Astrocyte of the cerebellum (primary cell): ENCODE measurements around the gene TFG.

Source experiments
- DNase-seq: peaks from one replicate; pipeline ENCODE4 v3.0.0-alpha.2; 2011; ENCODE audit warnings: low read depth
- H3K4me3 ChIP-seq: 2 replicates; pipeline ENCODE4 v1.5.1; 2011; ENCODE audit warnings: mild to moderate bottlenecking, low read depth, low read length, moderate library complexity
- CTCF ChIP-seq: IDR thresholded peaks from 2 replicates; pipeline ENCODE4 v1.5.1; 2012; ENCODE audit warnings: low read length, low read depth, moderate library complexity, mild to moderate bottlenecking; ENCODE audit errors: missing control alignments
- in situ Hi-C: cut with HindIII; loops from 2 replicates; pipeline ENCODE4 v1.10.0; 2017; ENCODE audit warnings: low sequenced_read_pairs

The TFG gene

GRCh38 chr3:100706365-100706764, 2.9 kb upstream of the TFG start:
- no peak for DNase-seq

GRCh38 chr3:100708644-100708988, 678 bp upstream of the TFG start:
- in situ Hi-C loops: no loop called here
- no peak for DNase-seq
- H3K4me3 ChIP-seq: peak overlapping the region; percentile 68
- TF ChIP-seq CTCF: no peak

More at GRCh38 chr3:100706365-100706764, 2.9 kb upstream of the TFG start:
- in situ Hi-C loops: no loop called here
- no peak overlapping the region for H3K4me3 ChIP-seq
- no peak for TF ChIP-seq CTCF

- no peak for DNase-seq
- in situ Hi-C loops: no loop called here
- TF ChIP-seq CTCF: no peak
- H3K4me3 ChIP-seq: peak overlapping the region; percentile 68
Observed at GRCh38 chr3:100709842-100710260, 557 bp downstream of the TFG start.

DNA sequence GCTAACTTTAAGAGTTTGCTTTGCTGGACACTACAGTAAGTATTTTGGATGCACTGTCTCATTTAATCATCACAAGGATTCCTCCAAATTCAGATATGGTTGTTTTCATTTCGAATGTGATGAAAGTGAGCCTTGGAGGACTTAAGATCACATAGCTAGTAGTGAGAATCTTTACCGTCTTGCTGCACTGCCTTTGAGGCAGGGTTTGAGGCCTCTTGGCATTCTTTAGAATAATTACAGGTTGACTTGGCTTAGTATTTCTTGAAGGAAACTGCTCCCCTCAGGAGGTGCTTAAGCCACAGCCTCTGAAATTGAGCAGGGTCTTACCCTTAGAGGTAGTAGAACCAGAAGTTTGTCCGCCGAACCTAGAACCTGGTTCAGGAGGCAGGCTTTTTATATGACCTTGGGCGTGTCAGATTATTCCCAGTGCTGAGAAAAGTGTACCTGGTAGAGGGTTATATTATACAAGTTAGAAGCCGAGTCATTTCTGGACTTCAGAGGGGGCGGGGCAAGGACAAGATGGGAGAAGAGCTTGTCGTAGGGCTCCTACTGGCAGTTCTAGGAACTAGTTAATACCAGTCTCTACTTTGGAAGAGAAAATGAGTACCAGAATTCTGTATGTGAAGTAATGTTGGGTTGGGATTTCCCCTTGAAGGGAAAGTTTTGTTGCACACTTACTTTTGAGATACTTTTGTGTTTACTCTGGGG, 1.1 kb downstream of the TFG start:
- peak; percentile 20 for DNase-seq
- H3K4me3 ChIP-seq: peak overlapping the region; percentile 68
- in situ Hi-C loops: no loop called here
- peak; percentile 49 for TF ChIP-seq CTCF

- TF ChIP-seq CTCF: no peak
- DNase-seq: no peak
- H3K4me3 ChIP-seq: no peak overlapping the region
- in situ Hi-C loops: no loop called here
Observed at GRCh38 chr3:100715176-100715575, 5.9 kb downstream of the TFG start.

DNA sequence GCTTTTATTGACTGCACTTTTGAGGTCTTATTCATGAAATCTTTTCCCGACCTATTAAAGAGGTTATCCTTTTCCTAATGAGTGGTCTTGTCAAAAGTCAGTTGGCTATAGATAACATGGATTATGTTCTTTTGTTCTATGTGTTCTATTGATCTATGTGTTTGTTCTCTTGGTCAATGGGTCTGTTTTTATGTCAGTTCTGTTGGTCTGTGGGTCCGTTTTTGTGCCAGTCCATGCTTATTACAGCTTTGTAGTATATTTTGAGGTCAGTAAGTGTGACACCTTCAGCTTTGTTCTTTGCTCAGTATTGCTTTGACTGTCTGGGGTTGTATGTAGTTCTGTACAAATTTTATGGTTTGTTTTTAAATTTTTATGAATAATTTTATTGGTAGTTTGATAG, 7.8 kb downstream of the TFG start:
- in situ Hi-C loops: no loop called here
- TF ChIP-seq CTCF: no peak
- no peak for DNase-seq
- H3K4me3 ChIP-seq: no peak overlapping the region
